Natural killer cell (primary cell): ENCODE data around the gene PIK3CD. TPM values are rescaled to one million over a fixed set of nuclear protein-coding genes. Genes with fewer than 3 reads are reported as not detected.

Experiments used
- ATAC-seq, 3 donors: fragments of 150-1000 bp in 2 of 3; fragments of 200-7000 bp in 1 of 3; cut with Tn5 transposase; 1 replicate in 1 of 3; 2 replicates in 2 of 3; pipeline ENCODE4 v1.10.0; 2021; ENCODE audit warnings: mild to moderate bottlenecking in 2 of 3, moderate library complexity in 2 of 3
- DNase-seq, 2 donors: peaks; one replicate each; pipeline versions ENCODE4 v3.0.0 to v3.0.0-alpha.2; 2013 to 2021; ENCODE audit warnings: mixed read lengths in 1 of 2
- H3K27ac ChIP-seq: one replicate; pipeline ENCODE4 v1.5.1; 2013; ENCODE audit warnings: mild to moderate bottlenecking, low read length
- H3K27me3 ChIP-seq: one replicate; pipeline ENCODE4 v1.6.1; 2013; ENCODE audit warnings: low read length; ENCODE audit not compliant: control insufficient read depth, insufficient read depth
- H3K36me3 ChIP-seq: one replicate; pipeline ENCODE4 v1.6.1; 2013; ENCODE audit warnings: low read length; ENCODE audit not compliant: control insufficient read depth, insufficient read depth
- H3K4me1 ChIP-seq: one replicate; pipeline ENCODE4 v1.6.1; 2013; ENCODE audit warnings: low read length; ENCODE audit not compliant: control insufficient read depth, insufficient read depth
- H3K4me3 ChIP-seq: one replicate; pipeline ENCODE4 v1.5.1; 2013; ENCODE audit warnings: low read length
- H3K9me3 ChIP-seq: one replicate; pipeline ENCODE4 v1.6.1; 2013; ENCODE audit warnings: low read length; ENCODE audit not compliant: control insufficient read depth, insufficient read depth
- H3K27ac Mint-ChIP-seq, 2 donors: one replicate each; pipeline ENCODE4 v1.8.0; 2022; ENCODE audit warnings: mild to moderate bottlenecking in 2 of 2, mixed read lengths in 2 of 2, moderate library complexity in 1 of 2
- H3K27me3 Mint-ChIP-seq, 2 donors: one replicate each; pipeline ENCODE4 v1.8.0; 2022; ENCODE audit warnings: low read depth in 2 of 2, mixed read lengths in 2 of 2
- H3K36me3 Mint-ChIP-seq: one replicate; pipeline ENCODE4 v1.8.0; 2022; ENCODE audit warnings: mixed read lengths
- H3K4me1 Mint-ChIP-seq, 2 donors: one replicate each; pipeline ENCODE4 v1.8.0; 2022; ENCODE audit warnings: mixed read lengths in 2 of 2
- H3K4me3 Mint-ChIP-seq: one replicate; pipeline ENCODE4 v1.8.0; 2022; ENCODE audit warnings: mild to moderate bottlenecking, moderate library complexity, mixed read lengths
- H3K9me3 Mint-ChIP-seq, 2 donors: one replicate each; pipeline ENCODE4 v1.8.0; 2022; ENCODE audit warnings: mixed read lengths in 2 of 2
- CTCF ChIP-seq: fragments of 200-600 bp; IDR thresholded peaks from one replicate; pipeline ENCODE4 v1.8.0; 2022; ENCODE audit warnings: antibody characterized with exemption
- WGBS: methylation state at CpG from one replicate; pipeline ENCODE4 v1.1.7; 2013; ENCODE audit warnings: missing lambda C conversion rate; ENCODE audit not compliant: insufficient coverage; 5-methylcytosine and 5-hydroxymethylcytosine counted together
- intact Hi-C: fragments of 100-400 bp; cut with micrococcal nuclease; formaldehyde crosslinking; loops from one replicate; pipeline ENCODE4 v1.14.2; 2022
- total RNA-seq, 4 donors: library from RNA; stranded (reverse); fragments of 120-200 nt in 1 of 4; gene quantifications; one replicate each; pipeline versions ENCODE4 v1.2.3 to v1.2.4, GENCODE V29; 2013 to 2022

Gene PIK3CD
- total RNA-seq, 3 donors from 2014 or later (not counting 1 experiment from before 2014, with no cell fraction given): 171 to 240 (median 198) TPM

GRCh38 chr1:9749361-9749760 lies 97.8 kb downstream of the PIK3CD start:
- intact Hi-C loops: no loop called here
- Mint-ChIP-seq H3K27me3 (no peaks in the 10 kb centered on the region), H3K36me3 (peaks cover 13% of the 10 kb centered on the region), H3K4me1 (peaks cover 0 to 7% of the 10 kb centered on the region in 2 donors), H3K27ac (no peak overlapping the region), H3K4me3 (no peak overlapping the region), H3K9me3 (no peaks in the 10 kb centered on the region)
- Histone ChIP-seq H3K4me1 (no peaks in the 10 kb centered on the region), H3K4me3 (no peak overlapping the region), H3K27ac (no peak overlapping the region), H3K27me3 (no peaks in the 10 kb centered on the region), H3K36me3 (peaks cover 58% of the 10 kb centered on the region), H3K9me3 (no peaks in the 10 kb centered on the region)
- 97% methylated on average over 14 of the region's 14 CpGs for WGBS
- TF ChIP-seq CTCF: no peak
- no peak for DNase-seq
- no peak for ATAC-seq

GRCh38 chr1:9751971-9752370 lies 100.4 kb downstream of the PIK3CD start:
- H3K36me3 ChIP-seq: peaks cover 47% of the 10 kb centered on the region
- no peaks in the 10 kb centered on the region for H3K4me1 ChIP-seq
- H3K27me3 Mint-ChIP-seq: no peaks in the 10 kb centered on the region
- WGBS: 75% methylated on average over 3 of the region's 3 CpGs
- H3K27ac ChIP-seq: no peak overlapping the region
- H3K4me3 Mint-ChIP-seq: no peak overlapping the region
- H3K27ac Mint-ChIP-seq: peak overlapping the region in 1 of 2 donors; percentile 54
- no peaks in the 10 kb centered on the region for H3K27me3 ChIP-seq
- TF ChIP-seq CTCF: no peak
- no peaks in the 10 kb centered on the region for H3K9me3 ChIP-seq
- H3K4me1 Mint-ChIP-seq: peaks cover 0 to 7% of the 10 kb centered on the region in 2 donors
- no peak for DNase-seq
- no peaks in the 10 kb centered on the region for H3K9me3 Mint-ChIP-seq
- intact Hi-C loops: no loop called here
- ATAC-seq: no peak
- H3K4me3 ChIP-seq: no peak overlapping the region
- peaks cover 13% of the 10 kb centered on the region for H3K36me3 Mint-ChIP-seq

GRCh38 chr1:9753121-9753531 lies 101.6 kb downstream of the PIK3CD start:
- intact Hi-C loops: no loop called here
- Mint-ChIP-seq H3K4me3 (no peak overlapping the region), H3K27me3 (no peaks in the 10 kb centered on the region), H3K27ac (peak overlapping the region in 1 of 2 donors; percentile 20), H3K4me1 (peaks cover 6 to 7% of the 10 kb centered on the region in 2 donors), H3K9me3 (no peaks in the 10 kb centered on the region), H3K36me3 (peaks cover 13% of the 10 kb centered on the region)
- Histone ChIP-seq H3K4me1 (no peaks in the 10 kb centered on the region), H3K4me3 (no peak overlapping the region), H3K27me3 (no peaks in the 10 kb centered on the region), H3K27ac (no peak overlapping the region), H3K36me3 (peaks cover 46% of the 10 kb centered on the region), H3K9me3 (no peaks in the 10 kb centered on the region)
- TF ChIP-seq CTCF: no peak
- ATAC-seq (no peak), DNase-seq (no peak)
- WGBS: 98% methylated on average over 12 of the region's 12 CpGs

- intact Hi-C loops: no loop called here
- Histone ChIP-seq H3K27me3 (no peaks in the 10 kb centered on the region), H3K4me1 (no peaks in the 10 kb centered on the region), H3K4me3 (no peak overlapping the region), H3K36me3 (peaks cover 24% of the 10 kb centered on the region), H3K9me3 (no peaks in the 10 kb centered on the region), H3K27ac (no peak overlapping the region)
- Mint-ChIP-seq H3K9me3 (no peaks in the 10 kb centered on the region), H3K4me3 (no peak overlapping the region), H3K4me1 (peaks cover 7 to 12% of the 10 kb centered on the region in 2 donors), H3K36me3 (peaks cover 13% of the 10 kb centered on the region), H3K27me3 (no peaks in the 10 kb centered on the region), H3K27ac (peak overlapping the region in 1 of 2 donors; percentile 62)
- 87% methylated on average over 7 of the region's 10 CpGs for WGBS
- no peak for DNase-seq
- ATAC-seq: no peak
- no peak for TF ChIP-seq CTCF
Measured at GRCh38 chr1:9755441-9755995, 104.0 kb downstream of the PIK3CD start.
